Measurements from ENCODE around the gene TBCCD1.
"Not testable (repeated sequence)": the region's sequence is repeated elsewhere in the genome, so short reads cannot be mapped to it uniquely, and the experiment has no call there.

The TBCCD1 gene

GRCh38 chr3:186511702-186512101 lies 55.4 kb downstream of the TBCCD1 start:
- Histone ChIP-seq H3K27me3 (ENCODE audit: control insufficient read depth in 2 of 2, insufficient read depth in 2 of 2, low read length in 2 of 2) (peaks cover 2 to 7% of the 10 kb centered on the region in 2 donors), H3K9ac (ENCODE audit: low read depth in 1 of 2, low read length in 2 of 2) (no peak overlapping the region), H3K27ac (ENCODE audit: low read depth in 2 of 2, low read length in 2 of 2) (no peak overlapping the region), H3K4me3 (ENCODE audit: low read length in 2 of 2) (no peak overlapping the region), H3K9me3 (ENCODE audit: control insufficient read depth in 2 of 2, low read length in 2 of 2) (no peaks in the 10 kb centered on the region), H3K36me3 (ENCODE audit: control insufficient read depth in 2 of 2, insufficient read depth in 2 of 2, low read length in 2 of 2) (no peaks in the 10 kb centered on the region), H3K4me1 (ENCODE audit: control insufficient read depth in 2 of 2, insufficient read depth in 2 of 2, low read length in 2 of 2) (no peaks in the 10 kb centered on the region)

GRCh38 chr3:186511245-186511644 lies 55.9 kb downstream of the TBCCD1 start:
- H3K9ac ChIP-seq (ENCODE audit: low read depth in 1 of 2, low read length in 2 of 2): no peak overlapping the region
- H3K27me3 ChIP-seq (ENCODE audit: control insufficient read depth in 2 of 2, insufficient read depth in 2 of 2, low read length in 2 of 2): peaks cover 2 to 7% of the 10 kb centered on the region in 2 donors
- no peaks in the 10 kb centered on the region for H3K4me1 ChIP-seq (ENCODE audit: control insufficient read depth in 2 of 2, insufficient read depth in 2 of 2, low read length in 2 of 2)
- H3K36me3 ChIP-seq (ENCODE audit: control insufficient read depth in 2 of 2, insufficient read depth in 2 of 2, low read length in 2 of 2): no peaks in the 10 kb centered on the region
- H3K27ac ChIP-seq (ENCODE audit: low read depth in 2 of 2, low read length in 2 of 2): no peak overlapping the region
- no peak overlapping the region for H3K4me3 ChIP-seq (ENCODE audit: low read length in 2 of 2)
- H3K9me3 ChIP-seq (ENCODE audit: control insufficient read depth in 2 of 2, low read length in 2 of 2): no peaks in the 10 kb centered on the region

GRCh38 chr3:186510374-186511079 lies 56.6 kb downstream of the TBCCD1 start:
- Histone ChIP-seq H3K4me3 (ENCODE audit: low read length in 2 of 2) (no peak overlapping the region), H3K9me3 (ENCODE audit: control insufficient read depth in 2 of 2, low read length in 2 of 2) (no peaks in the 10 kb centered on the region), H3K27ac (ENCODE audit: low read depth in 2 of 2, low read length in 2 of 2) (no peak overlapping the region), H3K9ac (ENCODE audit: low read depth in 1 of 2, low read length in 2 of 2) (no peak overlapping the region), H3K36me3 (ENCODE audit: control insufficient read depth in 2 of 2, insufficient read depth in 2 of 2, low read length in 2 of 2) (no peaks in the 10 kb centered on the region), H3K27me3 (ENCODE audit: control insufficient read depth in 2 of 2, insufficient read depth in 2 of 2, low read length in 2 of 2) (peaks cover 2 to 7% of the 10 kb centered on the region in 2 donors), H3K4me1 (ENCODE audit: control insufficient read depth in 2 of 2, insufficient read depth in 2 of 2, low read length in 2 of 2) (no peaks in the 10 kb centered on the region)

GRCh38 chr3:186509423-186509822 lies 57.7 kb downstream of the TBCCD1 start:
- peaks cover 2 to 7% of the 10 kb centered on the region in 2 donors for H3K27me3 ChIP-seq (ENCODE audit: control insufficient read depth in 2 of 2, insufficient read depth in 2 of 2, low read length in 2 of 2)
- no peaks in the 10 kb centered on the region for H3K4me1 ChIP-seq (ENCODE audit: control insufficient read depth in 2 of 2, insufficient read depth in 2 of 2, low read length in 2 of 2)
- H3K27ac ChIP-seq (ENCODE audit: low read depth in 2 of 2, low read length in 2 of 2): no peak overlapping the region
- no peaks in the 10 kb centered on the region for H3K9me3 ChIP-seq (ENCODE audit: control insufficient read depth in 2 of 2, low read length in 2 of 2)
- no peaks in the 10 kb centered on the region for H3K36me3 ChIP-seq (ENCODE audit: control insufficient read depth in 2 of 2, insufficient read depth in 2 of 2, low read length in 2 of 2)
- no peak overlapping the region for H3K4me3 ChIP-seq (ENCODE audit: low read length in 2 of 2)
- no peak overlapping the region for H3K9ac ChIP-seq (ENCODE audit: low read depth in 1 of 2, low read length in 2 of 2)

GRCh38 chr3:186506857-186507256 lies 60.3 kb downstream of the TBCCD1 start:
- Histone ChIP-seq H3K27me3 (ENCODE audit: control insufficient read depth in 2 of 2, insufficient read depth in 2 of 2, low read length in 2 of 2) (peaks cover 1 to 2% of the 10 kb centered on the region in 2 donors), H3K4me1 (ENCODE audit: control insufficient read depth in 2 of 2, insufficient read depth in 2 of 2, low read length in 2 of 2) (no peaks in the 10 kb centered on the region), H3K9ac (ENCODE audit: low read depth in 1 of 2, low read length in 2 of 2) (no peak overlapping the region), H3K9me3 (ENCODE audit: control insufficient read depth in 2 of 2, low read length in 2 of 2) (no peaks in the 10 kb centered on the region), H3K4me3 (ENCODE audit: low read length in 2 of 2) (no peak overlapping the region), H3K27ac (ENCODE audit: low read depth in 2 of 2, low read length in 2 of 2) (no peak overlapping the region), H3K36me3 (ENCODE audit: control insufficient read depth in 2 of 2, insufficient read depth in 2 of 2, low read length in 2 of 2) (no peaks in the 10 kb centered on the region)

- H3K9ac ChIP-seq (ENCODE audit: low read depth in 1 of 2, low read length in 2 of 2): no peak overlapping the region
- H3K27ac ChIP-seq (ENCODE audit: low read depth in 2 of 2, low read length in 2 of 2): no peak overlapping the region
- no peaks in the 10 kb centered on the region for H3K9me3 ChIP-seq (ENCODE audit: control insufficient read depth in 2 of 2, low read length in 2 of 2)
- H3K36me3 ChIP-seq (ENCODE audit: control insufficient read depth in 2 of 2, insufficient read depth in 2 of 2, low read length in 2 of 2): no peaks in the 10 kb centered on the region
- H3K4me3 ChIP-seq (ENCODE audit: low read length in 2 of 2): no peak overlapping the region
- no peaks in the 10 kb centered on the region for H3K4me1 ChIP-seq (ENCODE audit: control insufficient read depth in 2 of 2, insufficient read depth in 2 of 2, low read length in 2 of 2)
- peaks cover 0 to 2% of the 10 kb centered on the region in 2 donors for H3K27me3 ChIP-seq (ENCODE audit: control insufficient read depth in 2 of 2, insufficient read depth in 2 of 2, low read length in 2 of 2)
Measured at GRCh38 chr3:186506191-186506739, 60.9 kb downstream of the TBCCD1 start.

- Histone ChIP-seq H3K27me3 (ENCODE audit: control insufficient read depth in 2 of 2, insufficient read depth in 2 of 2, low read length in 2 of 2) (no peaks in the 10 kb centered on the region), H3K9me3 (ENCODE audit: control insufficient read depth in 2 of 2, low read length in 2 of 2) (no peaks in the 10 kb centered on the region), H3K9ac (ENCODE audit: low read depth in 1 of 2, low read length in 2 of 2) (no peak overlapping the region), H3K36me3 (ENCODE audit: control insufficient read depth in 2 of 2, insufficient read depth in 2 of 2, low read length in 2 of 2) (no peaks in the 10 kb centered on the region), H3K4me1 (ENCODE audit: control insufficient read depth in 2 of 2, insufficient read depth in 2 of 2, low read length in 2 of 2) (no peaks in the 10 kb centered on the region), H3K4me3 (ENCODE audit: low read length in 2 of 2) (no peak overlapping the region), H3K27ac (ENCODE audit: low read depth in 2 of 2, low read length in 2 of 2) (no peak overlapping the region)
Measured at GRCh38 chr3:186502966-186503712, 64.0 kb downstream of the TBCCD1 start.

- H3K27me3 ChIP-seq (ENCODE audit: control insufficient read depth in 2 of 2, insufficient read depth in 2 of 2, low read length in 2 of 2): no peaks in the 10 kb centered on the region
- H3K4me3 ChIP-seq (ENCODE audit: low read length in 2 of 2): no peak overlapping the region
- H3K4me1 ChIP-seq (ENCODE audit: control insufficient read depth in 2 of 2, insufficient read depth in 2 of 2, low read length in 2 of 2): no peaks in the 10 kb centered on the region
- H3K9ac ChIP-seq (ENCODE audit: low read depth in 1 of 2, low read length in 2 of 2): no peak overlapping the region
- no peaks in the 10 kb centered on the region for H3K9me3 ChIP-seq (ENCODE audit: control insufficient read depth in 2 of 2, low read length in 2 of 2)
- no peak overlapping the region for H3K27ac ChIP-seq (ENCODE audit: low read depth in 2 of 2, low read length in 2 of 2)
- H3K36me3 ChIP-seq (ENCODE audit: control insufficient read depth in 2 of 2, insufficient read depth in 2 of 2, low read length in 2 of 2): no peaks in the 10 kb centered on the region
Measured at GRCh38 chr3:186502138-186502948, 64.8 kb downstream of the TBCCD1 start.

- not testable (repeated sequence) for H3K4me3 ChIP-seq (ENCODE audit: low read length in 2 of 2); H3K27me3 ChIP-seq (ENCODE audit: control insufficient read depth in 2 of 2, insufficient read depth in 2 of 2, low read length in 2 of 2); H3K36me3 ChIP-seq (ENCODE audit: control insufficient read depth in 2 of 2, insufficient read depth in 2 of 2, low read length in 2 of 2); H3K9ac ChIP-seq (ENCODE audit: low read depth in 1 of 2, low read length in 2 of 2); H3K27ac ChIP-seq (ENCODE audit: low read depth in 2 of 2, low read length in 2 of 2); H3K4me1 ChIP-seq (ENCODE audit: control insufficient read depth in 2 of 2, insufficient read depth in 2 of 2, low read length in 2 of 2); H3K9me3 ChIP-seq (ENCODE audit: control insufficient read depth in 2 of 2, low read length in 2 of 2)
Measured at GRCh38 chr3:186499949-186500348, 67.2 kb downstream of the TBCCD1 start.

GRCh38 chr3:186498022-186498421 lies 69.1 kb downstream of the TBCCD1 start:
- H3K27me3 ChIP-seq (ENCODE audit: control insufficient read depth in 2 of 2, insufficient read depth in 2 of 2, low read length in 2 of 2); H3K9ac ChIP-seq (ENCODE audit: low read depth in 1 of 2, low read length in 2 of 2); H3K9me3 ChIP-seq (ENCODE audit: control insufficient read depth in 2 of 2, low read length in 2 of 2); H3K4me1 ChIP-seq (ENCODE audit: control insufficient read depth in 2 of 2, insufficient read depth in 2 of 2, low read length in 2 of 2); H3K36me3 ChIP-seq (ENCODE audit: control insufficient read depth in 2 of 2, insufficient read depth in 2 of 2, low read length in 2 of 2); H3K27ac ChIP-seq (ENCODE audit: low read depth in 2 of 2, low read length in 2 of 2); H3K4me3 ChIP-seq (ENCODE audit: low read length in 2 of 2): not testable (repeated sequence)

All from mucosa of rectum (tissue), 2 donors.